Trophoblast cell (in vitro differentiated cells and primary cell): ENCODE results near the gene TRIM17.

Source experiments
- DNase-seq, 2 donors: peaks; one replicate each; pipeline ENCODE4 v3.0.0-alpha.2; 2016
- H2AFZ ChIP-seq: 2 replicates; pipeline ENCODE4 v1.6.1; 2013; ENCODE audit warnings: low read length, moderate library complexity, mild to moderate bottlenecking; ENCODE audit not compliant: insufficient read depth, poor library complexity
- H2AK5ac ChIP-seq: 2 replicates; pipeline ENCODE4 v1.6.1; 2013; ENCODE audit warnings: mild to moderate bottlenecking, low read length
- H2BK120ac ChIP-seq: 2 replicates; pipeline ENCODE4 v1.6.1; 2013; ENCODE audit warnings: low read length, mild to moderate bottlenecking, moderate library complexity; ENCODE audit not compliant: insufficient read depth, poor library complexity
- H2BK12ac ChIP-seq: 2 replicates; pipeline ENCODE4 v1.6.1; 2013; ENCODE audit warnings: mild to moderate bottlenecking, low read length, moderate library complexity
- H2BK5ac ChIP-seq: 2 replicates; pipeline ENCODE4 v1.6.1; 2013; ENCODE audit warnings: low read length, low read depth, moderate library complexity, mild to moderate bottlenecking; ENCODE audit not compliant: poor library complexity
- H3K14ac ChIP-seq: 2 replicates; pipeline ENCODE4 v1.6.1; 2013; ENCODE audit warnings: mild to moderate bottlenecking, low read length
- H3K18ac ChIP-seq: 2 replicates; pipeline ENCODE4 v1.6.1; 2013; ENCODE audit warnings: mild to moderate bottlenecking, low read length
- H3K23ac ChIP-seq: 2 replicates; pipeline ENCODE4 v1.6.1; 2013; ENCODE audit warnings: low read length
- H3K27ac ChIP-seq: 2 replicates; pipeline ENCODE4 v1.5.1; 2013; ENCODE audit warnings: low read depth, mild to moderate bottlenecking, inconsistent platforms, low read length, moderate library complexity
- H3K27me3 ChIP-seq: 2 replicates; pipeline ENCODE4 v1.6.1; 2013; ENCODE audit warnings: inconsistent platforms, mild to moderate bottlenecking, low read length, moderate library complexity; ENCODE audit not compliant: insufficient read depth
- H3K36me3 ChIP-seq, 2 experiments: 1 replicate in 1 of 2; 2 replicates in 1 of 2; pipeline ENCODE4 v1.6.1; 2013; ENCODE audit warnings: low read length in 2 of 2, mild to moderate bottlenecking in 2 of 2, moderate library complexity in 1 of 2; ENCODE audit not compliant: insufficient read depth in 2 of 2, control insufficient read depth in 1 of 2
- H3K4ac ChIP-seq: 2 replicates; pipeline ENCODE4 v1.6.1; 2013; ENCODE audit warnings: low read depth, mild to moderate bottlenecking, low read length, moderate library complexity
- H3K4me1 ChIP-seq, 2 experiments: 1 replicate in 1 of 2; 2 replicates in 1 of 2; pipeline ENCODE4 v1.6.1; 2013; ENCODE audit warnings: low read length in 2 of 2, mild to moderate bottlenecking in 2 of 2, moderate library complexity in 1 of 2; ENCODE audit not compliant: insufficient read depth in 2 of 2, control insufficient read depth in 1 of 2
- H3K4me2 ChIP-seq: 2 replicates; pipeline ENCODE4 v1.6.1; 2013; ENCODE audit warnings: inconsistent platforms, mild to moderate bottlenecking, low read length, moderate library complexity
- H3K4me3 ChIP-seq: 2 replicates; pipeline ENCODE4 v1.5.1; 2013; ENCODE audit warnings: mild to moderate bottlenecking, low read depth, low read length, inconsistent platforms
- H3K79me1 ChIP-seq: one replicate; pipeline ENCODE4 v1.6.1; 2013; ENCODE audit warnings: low read length
- H3K79me2 ChIP-seq: 2 replicates; pipeline ENCODE4 v1.6.1; 2013; ENCODE audit warnings: low read length, mild to moderate bottlenecking; ENCODE audit not compliant: control insufficient read depth, insufficient read depth, poor library complexity
- H3K9ac ChIP-seq: 2 replicates; pipeline ENCODE4 v1.6.1; 2013; ENCODE audit warnings: mild to moderate bottlenecking, low read length
- H3K9me3 ChIP-seq: 2 replicates; pipeline ENCODE4 v1.6.1; 2013; ENCODE audit warnings: low read depth, mild to moderate bottlenecking, control low read depth, inconsistent platforms, low read length; ENCODE audit not compliant: insufficient read depth
- H4K12ac ChIP-seq: 2 replicates; pipeline ENCODE4 v1.6.1; 2013; ENCODE audit warnings: low read depth, mild to moderate bottlenecking, low read length, moderate library complexity
- H4K8ac ChIP-seq: 2 replicates; pipeline ENCODE4 v1.6.1; 2013; ENCODE audit warnings: low read depth, mild to moderate bottlenecking, low read length, moderate library complexity
- H4K91ac ChIP-seq: one replicate; pipeline ENCODE4 v1.6.1; 2013; ENCODE audit warnings: low read depth, mild to moderate bottlenecking, low read length, moderate library complexity
- WGBS: extraction: QIAGEN DNeasy Blood & Tissue Kit; methylation state at CpG from one replicate; pipeline ENCODE4 v1.1.7; 2013; ENCODE audit warnings: missing lambda C conversion rate; ENCODE audit not compliant: insufficient read length, insufficient coverage; ENCODE audit errors: extremely low coverage; 5-methylcytosine and 5-hydroxymethylcytosine counted together

Gene TRIM17

GRCh38 chr1:228378873-228379460 lies 37.7 kb downstream of the TRIM17 start:
- H2BK12ac ChIP-seq = no peak overlapping the region
- no peaks in the 10 kb centered on the region for H3K79me2 ChIP-seq
- no CpG with 5 or more reads among the region's 48 CpGs for WGBS
- H3K79me1 ChIP-seq = peaks cover 2% of the 10 kb centered on the region
- H3K36me3 ChIP-seq = no peaks in the 10 kb centered on the region
- H3K27ac ChIP-seq = no peak overlapping the region
- peak overlapping the region; percentile 2 for H4K12ac ChIP-seq
- no peak overlapping the region for H2BK120ac ChIP-seq
- DNase-seq = peak in 1 of 2 donors; percentile 4
- no peaks in the 10 kb centered on the region for H3K27me3 ChIP-seq
- peak overlapping the region; percentile 78 for H3K4me3 ChIP-seq
- H3K18ac ChIP-seq = peak overlapping the region; percentile 12
- peaks cover 2% of the 10 kb centered on the region for H3K9me3 ChIP-seq
- peak overlapping the region; percentile 62 for H2AFZ ChIP-seq
- no peak overlapping the region for H3K23ac ChIP-seq
- H3K4me2 ChIP-seq = peak overlapping the region; percentile 93
- H4K8ac ChIP-seq = peak overlapping the region; percentile 76
- no peak overlapping the region for H2BK5ac ChIP-seq
- H2AK5ac ChIP-seq = no peak overlapping the region
- peak overlapping the region; percentile 28 for H4K91ac ChIP-seq
- no peak overlapping the region for H3K4ac ChIP-seq
- H3K14ac ChIP-seq = peak overlapping the region; percentile 38
- H3K4me1 ChIP-seq = peaks cover 2 to 10% of the 10 kb centered on the region in 2 experiments
- H3K9ac ChIP-seq = peak overlapping the region; percentile 75

GRCh38 chr1:228378090-228378872 lies 38.4 kb downstream of the TRIM17 start:
- Histone ChIP-seq H3K23ac (no peak overlapping the region), H4K91ac (no peak overlapping the region), H3K9ac (peak overlapping the region; percentile 77), H2BK5ac (no peak overlapping the region), H3K4me3 (peak overlapping the region; percentile 78), H4K12ac (no peak overlapping the region), H3K27ac (no peak overlapping the region), H3K79me1 (peaks cover 2% of the 10 kb centered on the region), H3K14ac (peak overlapping the region; percentile 71), H3K9me3 (peaks cover 2% of the 10 kb centered on the region), H3K18ac (no peak overlapping the region), H2AFZ (peak overlapping the region; percentile 62), H4K8ac (peak overlapping the region; percentile 76), H3K79me2 (no peaks in the 10 kb centered on the region), H3K36me3 (no peaks in the 10 kb centered on the region), H2AK5ac (no peak overlapping the region), H3K4ac (no peak overlapping the region), H2BK120ac (no peak overlapping the region), H2BK12ac (no peak overlapping the region), H3K27me3 (no peaks in the 10 kb centered on the region), H3K4me2 (peak overlapping the region; percentile 94), H3K4me1 (peaks cover 2 to 10% of the 10 kb centered on the region in 2 experiments)
- DNase-seq = peak; percentile 27 to 53
- WGBS = no CpG with 5 or more reads among the region's 73 CpGs

- no peaks in the 10 kb centered on the region for H3K36me3 ChIP-seq
- H2BK12ac ChIP-seq = no peak overlapping the region
- H4K8ac ChIP-seq = no peak overlapping the region
- no peak overlapping the region for H2AFZ ChIP-seq
- peaks cover 2% of the 10 kb centered on the region for H3K79me1 ChIP-seq
- no peaks in the 10 kb centered on the region for H3K27me3 ChIP-seq
- H2AK5ac ChIP-seq = no peak overlapping the region
- no peak overlapping the region for H3K23ac ChIP-seq
- H3K79me2 ChIP-seq = no peaks in the 10 kb centered on the region
- no peak overlapping the region for H3K18ac ChIP-seq
- no peak overlapping the region for H2BK120ac ChIP-seq
- peak overlapping the region; percentile 77 for H3K4me3 ChIP-seq
- no peak overlapping the region for H4K91ac ChIP-seq
- peaks cover 2 to 10% of the 10 kb centered on the region in 2 experiments for H3K4me1 ChIP-seq
- no peak overlapping the region for H3K27ac ChIP-seq
- no CpG with 5 or more reads among the region's 5 CpGs for WGBS
- H2BK5ac ChIP-seq = no peak overlapping the region
- peak overlapping the region; percentile 94 for H3K4me2 ChIP-seq
- DNase-seq = no peak
- H4K12ac ChIP-seq = no peak overlapping the region
- H3K14ac ChIP-seq = no peak overlapping the region
- H3K4ac ChIP-seq = no peak overlapping the region
- peaks cover 2% of the 10 kb centered on the region for H3K9me3 ChIP-seq
- no peak overlapping the region for H3K9ac ChIP-seq
These were observed 39.0 kb downstream of the TRIM17 start for GRCh38 chr1:228377664-228378089.

GRCh38 chr1:228376651-228377631 lies 39.7 kb downstream of the TRIM17 start:
- Histone ChIP-seq H3K27me3 (no peaks in the 10 kb centered on the region), H3K4ac (no peak overlapping the region), H3K36me3 (no peaks in the 10 kb centered on the region), H2BK12ac (no peak overlapping the region), H3K4me1 (peaks cover 2 to 10% of the 10 kb centered on the region in 2 experiments), H2AK5ac (no peak overlapping the region), H3K9ac (no peak overlapping the region), H4K91ac (no peak overlapping the region), H3K23ac (no peak overlapping the region), H2BK120ac (no peak overlapping the region), H3K9me3 (peaks cover 2% of the 10 kb centered on the region), H2AFZ (no peak overlapping the region), H3K4me3 (no peak overlapping the region), H3K14ac (no peak overlapping the region), H4K12ac (no peak overlapping the region), H3K4me2 (no peak overlapping the region), H4K8ac (no peak overlapping the region), H3K79me2 (no peaks in the 10 kb centered on the region), H3K79me1 (peaks cover 2% of the 10 kb centered on the region), H3K27ac (no peak overlapping the region), H2BK5ac (no peak overlapping the region), H3K18ac (no peak overlapping the region)
- WGBS = no CpG with 5 or more reads among the region's 31 CpGs
- no peak for DNase-seq
